Keratinocyte (primary cell): Measurements from ENCODE around the gene TMEM80.

Source experiments
- EZH2 ChIP-seq: IDR thresholded peaks from one replicate; pipeline ENCODE4 v1.6.1; 2012; ENCODE audit warnings: inconsistent platforms, mild to moderate bottlenecking, low read length, moderate library complexity
- TF ChIP-seq, protein P1 (sequence below), 3 experiments: IDR thresholded peaks in 1 of 3; conservative IDR thresholded peaks in 1 of 3; optimal IDR thresholded peaks in 1 of 3; 2 replicates in 2 of 3; 3 replicates in 1 of 3; pipeline versions ENCODE3 to v1.5.1; 2011; ENCODE audit warnings: low read length in 3 of 3, mild to moderate bottlenecking in 3 of 3, moderate library complexity in 2 of 3, control low read depth in 1 of 3, inconsistent platforms in 1 of 3; ENCODE audit not compliant: insufficient read depth in 2 of 3; ENCODE audit errors: extremely low read depth in 1 of 3

DNA sequence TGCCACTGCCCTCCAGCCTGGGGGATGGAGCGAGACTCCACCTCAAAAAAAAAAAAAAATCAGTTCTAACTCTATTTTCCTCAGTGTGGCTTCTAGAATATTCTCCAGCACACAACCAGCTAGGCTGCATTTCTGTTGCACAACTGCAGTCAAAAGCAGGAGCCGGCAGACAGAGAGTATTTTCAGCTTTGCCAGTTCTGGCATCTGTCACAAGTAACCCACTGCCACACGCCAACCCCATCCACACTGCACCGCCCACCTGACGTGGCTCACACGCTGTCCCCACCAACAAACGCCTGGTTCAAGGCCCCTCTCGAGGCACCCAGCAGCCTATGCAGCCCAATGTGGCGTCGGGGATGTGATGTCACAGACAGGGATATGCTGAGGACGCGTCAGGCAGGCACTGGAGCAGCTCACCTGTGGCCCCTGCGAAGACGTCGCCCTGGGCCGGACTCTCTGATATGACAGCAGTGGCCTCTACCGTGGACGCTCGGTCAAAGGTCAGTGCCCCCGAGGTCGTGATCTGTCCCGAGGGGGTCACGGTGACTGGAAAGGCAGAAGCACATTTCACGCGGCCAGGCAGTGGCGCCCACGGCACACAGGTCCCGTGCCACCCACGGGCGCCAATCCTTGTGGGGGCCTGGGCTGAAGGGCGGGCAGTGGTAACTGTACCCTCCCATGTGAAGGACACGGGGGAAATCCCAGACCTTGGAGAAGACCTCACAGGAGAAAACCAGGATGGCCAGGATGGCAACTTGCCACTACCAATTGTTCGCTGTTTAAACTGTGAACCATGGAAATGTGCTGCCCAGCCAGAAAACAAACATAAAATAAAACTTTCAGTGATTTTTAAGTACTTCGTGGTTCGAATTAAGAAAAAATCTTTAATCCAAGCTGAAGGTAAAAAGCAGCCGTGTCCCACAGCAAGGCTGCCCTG lies 16.1 kb upstream of the TMEM80 start:
- TF ChIP-seq, protein P1, sequence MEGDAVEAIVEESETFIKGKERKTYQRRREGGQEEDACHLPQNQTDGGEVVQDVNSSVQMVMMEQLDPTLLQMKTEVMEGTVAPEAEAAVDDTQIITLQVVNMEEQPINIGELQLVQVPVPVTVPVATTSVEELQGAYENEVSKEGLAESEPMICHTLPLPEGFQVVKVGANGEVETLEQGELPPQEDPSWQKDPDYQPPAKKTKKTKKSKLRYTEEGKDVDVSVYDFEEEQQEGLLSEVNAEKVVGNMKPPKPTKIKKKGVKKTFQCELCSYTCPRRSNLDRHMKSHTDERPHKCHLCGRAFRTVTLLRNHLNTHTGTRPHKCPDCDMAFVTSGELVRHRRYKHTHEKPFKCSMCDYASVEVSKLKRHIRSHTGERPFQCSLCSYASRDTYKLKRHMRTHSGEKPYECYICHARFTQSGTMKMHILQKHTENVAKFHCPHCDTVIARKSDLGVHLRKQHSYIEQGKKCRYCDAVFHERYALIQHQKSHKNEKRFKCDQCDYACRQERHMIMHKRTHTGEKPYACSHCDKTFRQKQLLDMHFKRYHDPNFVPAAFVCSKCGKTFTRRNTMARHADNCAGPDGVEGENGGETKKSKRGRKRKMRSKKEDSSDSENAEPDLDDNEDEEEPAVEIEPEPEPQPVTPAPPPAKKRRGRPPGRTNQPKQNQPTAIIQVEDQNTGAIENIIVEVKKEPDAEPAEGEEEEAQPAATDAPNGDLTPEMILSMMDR (optimal IDR thresholded peaks at IDR 0.05 in 1 of 3, IDR thresholded peaks at IDR 0.05 in 1 of 3, conservative IDR thresholded peaks at IDR 0.05 in 1 of 3; ENCODE audit: extremely low read depth in 1 of 3, insufficient read depth in 2 of 3, low read length in 3 of 3): no peak
- TF ChIP-seq EZH2: no peak
